ENCODE results near the gene DCHS2. TPM values are rescaled to one million over a fixed set of nuclear protein-coding genes. Genes with fewer than 3 reads are reported as not detected.

Gene DCHS2
- total and polyA plus RNA-seq, 2 experiments from 2014 or later, result 0.21 to 7.6 TPM

GRCh38 chr4:154364066-154364845, 127.3 kb downstream of the DCHS2 start:
- Histone ChIP-seq H3K4me2 (no peak overlapping the region), H3K4me3 (no peak overlapping the region), H3K27ac (ENCODE audit: low read depth) (no peak overlapping the region), H2AFZ (no peak overlapping the region), H3K27me3 (ENCODE audit: insufficient read depth) (no peaks in the 10 kb centered on the region), H4K20me1 (replicated peaks; ENCODE audit: insufficient read depth) (no peaks in the 10 kb centered on the region), H3K36me3 (ENCODE audit: insufficient read depth) (no peaks in the 10 kb centered on the region), H3K4me1 (ENCODE audit: insufficient read depth) (peaks cover 8% of the 10 kb centered on the region; the same call in 1 of the 2 replicates), H3K79me2 (replicated peaks; ENCODE audit: insufficient read depth) (no peaks in the 10 kb centered on the region), H3K9me2 (ENCODE audit: insufficient read depth) (no peaks in the 10 kb centered on the region), H3F3A (replicated peaks; ENCODE audit: low read depth) (no peaks in the 10 kb centered on the region)
- Mint-ChIP-seq H3K4me1 (peaks cover 12% of the 10 kb centered on the region), H3K36me3 (ENCODE audit: low read depth) (no peaks in the 10 kb centered on the region), H3K27me3 (ENCODE audit: insufficient read depth, low read depth, poor library complexity) (peaks cover 2% of the 10 kb centered on the region), H3K9me3 (no peaks in the 10 kb centered on the region), H3K27ac (no peak overlapping the region), H3K4me3 (no peak overlapping the region)
- no peak for TF ChIP-seq CREB1 (CRISPR knock-in tag; IDR thresholded peaks at IDR 0.05; ENCODE audit: low read depth)
- TF ChIP-seq EZH2 (IDR thresholded peaks at IDR 0.05; ENCODE audit: low read depth, unreplicated experiment), result no peak
- DNase-seq (ENCODE audit: low spot score) (no peak), ATAC-seq (no peak)

- no peak overlapping the region for H3K4me2 ChIP-seq
- Mint-ChIP-seq H3K9me3 (no peaks in the 10 kb centered on the region), H3K4me3 (no peak overlapping the region), H3K27me3 (ENCODE audit: insufficient read depth, low read depth, poor library complexity) (peaks cover under 1% of the 10 kb centered on the region), H3K27ac (no peak overlapping the region), H3K36me3 (ENCODE audit: low read depth) (no peaks in the 10 kb centered on the region), H3K4me1 (peaks cover 9% of the 10 kb centered on the region; the same call in 2 of the 3 replicates)
- H3K4me3 ChIP-seq, result no peak overlapping the region
- ATAC-seq (no peak), DNase-seq (ENCODE audit: low spot score) (no peak)
- H3K79me2 ChIP-seq (replicated peaks; ENCODE audit: insufficient read depth), result no peaks in the 10 kb centered on the region
- no peaks in the 10 kb centered on the region for H3F3A ChIP-seq (replicated peaks; ENCODE audit: low read depth)
- no peaks in the 10 kb centered on the region for H3K27me3 ChIP-seq (ENCODE audit: insufficient read depth)
- no peaks in the 10 kb centered on the region for H4K20me1 ChIP-seq (replicated peaks; ENCODE audit: insufficient read depth)
- no peak overlapping the region for H2AFZ ChIP-seq
- H3K27ac ChIP-seq (ENCODE audit: low read depth), result no peak overlapping the region
- no peaks in the 10 kb centered on the region for H3K36me3 ChIP-seq (ENCODE audit: insufficient read depth)
- peaks cover 8% of the 10 kb centered on the region; the same call in 1 of the 2 replicates for H3K4me1 ChIP-seq (ENCODE audit: insufficient read depth)
- H3K9me2 ChIP-seq (ENCODE audit: insufficient read depth), result no peaks in the 10 kb centered on the region
- no peak for TF ChIP-seq JUNB (IDR thresholded peaks at IDR 0.05; ENCODE audit: unreplicated experiment)
- TF ChIP-seq CTCF (conservative IDR thresholded peaks at IDR 0.05; ENCODE audit: low read depth in 2 of 2), result no peak
- TF ChIP-seq REST (IDR thresholded peaks at IDR 0.05; ENCODE audit: unreplicated experiment), result no peak
- TF ChIP-seq ZNF462 (CRISPR knock-in tag; IDR thresholded peaks at IDR 0.05), result no peak
- no peak for TF ChIP-seq ETS1 (IDR thresholded peaks at IDR 0.05)
- no peak for TF ChIP-seq ZNF331 (CRISPR knock-in tag; IDR thresholded peaks at IDR 0.05; ENCODE audit: low read depth)
These were observed 130.1 kb downstream of the DCHS2 start for GRCh38 chr4:154361450-154361849.

All from GM23338 (cell line).